Panc1 (cell line): ENCODE data around the gene SLC38A1. TPM values are rescaled to one million over a fixed set of nuclear protein-coding genes. Genes with fewer than 3 reads are reported as not detected.

Experiments
- ATAC-seq: fragments of 200-7000 bp; cut with Tn5 transposase; 2 replicates; pipeline ENCODE4 v1.9.1; 2020; ENCODE audit warnings: mild to moderate bottlenecking, moderate library complexity
- BruUV-seq: library from RNA; stranded (reverse); fragments of 400-500 nt; replicated peaks from 2 replicates; lab custom pipeline; 2021; lab: Mats Ljungman, UMichigan
- CTCF ChIA-PET: fragments of 300-600 bp; sonication (Branson Sonifier 250); formaldehyde crosslinking; loops from one replicate; lab custom pipeline; 2022; ENCODE audit warnings: antibody characterized with exemption; lab: Charles Lee
- POLR2A ChIA-PET: fragments of 300-600 bp; sonication (Branson Sonifier 250); formaldehyde crosslinking; loops from one replicate; lab custom pipeline; 2022; ENCODE audit warnings: antibody characterized with exemption; lab: Charles Lee
- DNase-seq: peaks from one replicate; pipeline ENCODE4 v3.0.0-alpha.2; 2010; ENCODE audit warnings: low read depth, low spot score
- H3K27ac ChIP-seq: 2 replicates; pipeline ENCODE4 v1.5.1; 2011; ENCODE audit warnings: mild to moderate bottlenecking, low read length, inconsistent platforms
- H3K27me3 ChIP-seq: fragments of 200-500 bp; sonication (Bioruptor generic); 2 replicates; pipeline ENCODE4 v1.6.0; 2014; ENCODE audit warnings: low read length, inconsistent platforms; ENCODE audit not compliant: control insufficient read depth, insufficient read depth
- H3K36me3 ChIP-seq: fragments of 200-500 bp; sonication (Bioruptor generic); 2 replicates; pipeline ENCODE4 v1.5.1; 2014; ENCODE audit warnings: inconsistent platforms, mild to moderate bottlenecking, low read length, moderate library complexity; ENCODE audit not compliant: control insufficient read depth, insufficient read depth
- H3K4me1 ChIP-seq: 2 replicates; pipeline ENCODE4 v1.5.1; 2011; ENCODE audit warnings: inconsistent platforms, mild to moderate bottlenecking, low read length, moderate library complexity; ENCODE audit not compliant: control insufficient read depth, insufficient read depth
- H3K4me3 ChIP-seq, 2 experiments: 2 replicates each; pipeline ENCODE4 v1.5.1; 2011 to 2012; ENCODE audit warnings: low read depth in 2 of 2, low read length in 2 of 2, mild to moderate bottlenecking in 2 of 2, inconsistent platforms in 1 of 2, moderate library complexity in 1 of 2
- H3K9me3 ChIP-seq: fragments of 200-500 bp; sonication (Bioruptor generic); 2 replicates; pipeline ENCODE4 v1.5.1; 2014; ENCODE audit warnings: low read depth, mild to moderate bottlenecking, inconsistent platforms, low read length, moderate library complexity; ENCODE audit not compliant: control insufficient read depth, insufficient read depth
- CTCF ChIP-seq: fragments of 450-650 bp; IDR thresholded peaks from 2 replicates; pipeline ENCODE4 v1.5.1; 2017; ENCODE audit warnings: mild to moderate bottlenecking
- POLR2AphosphoS5 ChIP-seq: IDR thresholded peaks from 2 replicates; pipeline ENCODE4 v1.6.1; 2012; ENCODE audit warnings: mild to moderate bottlenecking, low read depth, low read length, moderate library complexity
- REST ChIP-seq, 2 experiments: IDR thresholded peaks; 2 replicates each; pipeline ENCODE4 v1.6.1; 2011 to 2012; ENCODE audit warnings: low read depth in 2 of 2, control low read depth in 1 of 2, low read length in 1 of 2, mild to moderate bottlenecking in 1 of 2, moderate library complexity in 1 of 2; ENCODE audit not compliant: insufficient read depth in 1 of 2
- SIN3A ChIP-seq: IDR thresholded peaks from 2 replicates; pipeline ENCODE4 v1.6.1; 2012; ENCODE audit warnings: low read depth, mild to moderate bottlenecking, low read length, moderate library complexity, borderline replicate concordance; ENCODE audit not compliant: insufficient read depth
- TCF7L2 ChIP-seq: IDR thresholded peaks from 2 replicates; pipeline ENCODE4 v1.6.1; 2011; ENCODE audit warnings: mild to moderate bottlenecking, low read depth, low read length, inconsistent platforms
- in situ Hi-C: cut with HindIII; loops from 2 replicates; pipeline ENCODE4 v1.10.0; 2016; ENCODE audit warnings: low sequenced_read_pairs, low pct_unique_long_range_greater_than_20kb
- intact Hi-C: fragments of 100-400 bp; cut with micrococcal nuclease; formaldehyde crosslinking; loops from one replicate; pipeline ENCODE4 v1.10.0; 2022; ENCODE audit not compliant: unreplicated experiment
- total RNA-seq: library from RNA; stranded (reverse); gene quantifications from one replicate; pipeline ENCODE4 v1.2.1, GENCODE V29; 2021; ENCODE audit not compliant: unreplicated experiment

The SLC38A1 gene
- total RNA-seq, 1 experiment from 2014 or later, result 127 TPM

- Histone ChIP-seq H3K27ac (no peak overlapping the region), H3K9me3 (no peaks in the 10 kb centered on the region), H3K4me3 (no peak overlapping the region), H3K4me1 (peaks cover 7% of the 10 kb centered on the region; the same call in 1 of the 2 replicates), H3K36me3 (peaks cover 15% of the 10 kb centered on the region), H3K27me3 (no peaks in the 10 kb centered on the region)
- CTCF ChIA-PET, result no interaction called here
- DNase-seq, result no peak
- no TSS peak for BruUV-seq
- ATAC-seq, result peak; percentile 54
- intact Hi-C loops, result no loop called here
- no peak for TF ChIP-seq POLR2AphosphoS5
- TF ChIP-seq TCF7L2, result no peak
- TF ChIP-seq SIN3A, result no peak
- no peak for TF ChIP-seq CTCF
- TF ChIP-seq REST (IDR thresholded peaks at IDR 0.05; ENCODE audit: insufficient read depth in 1 of 2, low read depth in 2 of 2, low read length in 1 of 2), result no peak
- in situ Hi-C loops, result no loop called here
- POLR2A ChIA-PET, result no interaction called here
These were observed 48.8 kb downstream of the SLC38A1 start for GRCh38 chr12:46219877-46220655.

- ChIA-PET POLR2A (no interaction called here), CTCF (no interaction called here)
- in situ Hi-C loops, result no loop called here
- H3K36me3 ChIP-seq, result peaks cover 15% of the 10 kb centered on the region; the same call in 1 of the 2 replicates
- no peak overlapping the region for H3K27ac ChIP-seq
- H3K4me1 ChIP-seq, result peaks cover 7% of the 10 kb centered on the region; the same call in 1 of the 2 replicates
- TF ChIP-seq TCF7L2 (no peak), CTCF (no peak), SIN3A (no peak), POLR2AphosphoS5 (no peak), REST (IDR thresholded peaks at IDR 0.05; ENCODE audit: insufficient read depth in 1 of 2, low read depth in 2 of 2, low read length in 1 of 2) (no peak)
- no peaks in the 10 kb centered on the region for H3K27me3 ChIP-seq
- DNase-seq, result no peak
- no TSS peak for BruUV-seq
- intact Hi-C loops, result no loop called here
- H3K9me3 ChIP-seq, result no peaks in the 10 kb centered on the region
- no peak for ATAC-seq
- H3K4me3 ChIP-seq, result no peak overlapping the region
These were observed 49.5 kb downstream of the SLC38A1 start for GRCh38 chr12:46219132-46219876.
